A549 treated with Mapracorat at 1 μM for 4 hours (cell line): ENCODE data around the gene FOXJ1. TPM values are rescaled to one million over a fixed set of nuclear protein-coding genes. Genes with fewer than 3 reads are reported as not detected.

Source experiments
- total RNA-seq: library from RNA; stranded (reverse); fragments of 200-300 nt; extraction: Qiagen RNA extraction; gene quantifications from 5 replicates; pipeline ENCODE4 v1.2.3, GENCODE V29; 2022

The FOXJ1 gene
- 0.41 to 0.80 TPM (median 0.70 TPM) in 5 replicates for total RNA-seq

DNA sequence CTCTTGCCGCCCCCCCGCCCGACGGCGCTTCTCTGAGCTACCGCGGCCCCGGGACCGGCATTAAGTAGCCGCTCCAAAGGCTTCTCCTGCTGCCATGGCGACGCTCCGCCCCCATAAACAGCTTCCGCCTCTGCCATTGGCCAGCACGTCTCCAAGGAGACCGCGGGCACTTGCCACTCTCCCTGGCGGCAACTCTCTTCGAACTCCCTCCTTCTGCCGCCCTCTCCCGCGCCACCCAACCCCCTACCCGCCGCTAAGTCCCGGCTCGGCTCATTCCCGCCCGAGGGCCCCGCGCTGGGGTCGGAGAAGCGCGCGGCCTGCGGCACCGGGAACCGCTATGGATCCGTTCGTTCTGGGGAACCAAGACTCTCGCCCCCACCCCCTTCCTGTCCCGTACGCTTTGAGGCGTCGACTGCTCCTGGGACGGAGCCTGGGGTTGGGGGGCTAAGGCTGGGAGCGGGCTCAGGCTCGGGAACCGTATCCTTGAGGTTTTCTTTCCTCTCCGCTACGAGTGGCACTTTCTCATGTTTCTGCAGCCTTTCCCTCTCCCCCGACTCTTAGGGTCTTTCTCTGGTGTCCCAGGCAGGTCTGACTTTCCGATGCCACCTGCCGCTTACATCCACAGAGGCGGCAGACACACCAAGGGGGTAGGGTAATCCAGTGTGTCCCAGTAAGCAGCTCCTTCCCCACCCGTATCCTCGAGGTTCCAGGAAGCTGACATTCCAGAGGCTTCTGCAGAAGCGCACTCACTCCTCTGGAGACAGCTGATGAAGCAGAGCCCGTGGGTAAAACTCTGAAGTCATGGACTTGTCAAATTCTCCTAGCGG, at the start of gene FOXJ1:
FOXJ1 (minus strand) TSS at position 34 of the 827 bp plus-strand sequence. CDS start 850 bp downstream, outside the sequence.

GRCh38 chr17:76103274-76104139, 37.5 kb downstream of the FOXJ1 start, which contains the start of gene EXOC7:
EXOC7 (minus strand) TSS chr17:76103787; CDS start chr17:76103692, 95 bp downstream.

Other genes starting within 250 kb of the FOXJ1 start
- 27.9 to 41.7 TPM (median 38.6 TPM) in 5 replicates for gene TRIM65, start 244.3 kb downstream of the FOXJ1 start, total RNA-seq
- gene MRPL38, start 236.4 kb downstream of the FOXJ1 start, total RNA-seq = 82.5 to 130 TPM (median 123 TPM) in 5 replicates
- 5.1 to 9.4 TPM (median 8.9 TPM) in 5 replicates for gene FBF1, start 200.2 kb downstream of the FOXJ1 start, total RNA-seq
- gene ACOX1, start 162.1 kb downstream of the FOXJ1 start, total RNA-seq = 13.5 to 18.4 TPM (median 16.6 TPM) in 5 replicates
- 20.6 to 26.5 TPM (median 25.5 TPM) in 5 replicates for gene TEN1, start 162.0 kb downstream of the FOXJ1 start, total RNA-seq
- gene CDK3, start 140.4 kb downstream of the FOXJ1 start, total RNA-seq = 4.2 to 6.2 TPM (median 4.7 TPM) in 5 replicates
- 15.7 to 21.0 TPM (median 16.7 TPM) in 5 replicates for gene EVPL, start 113.9 kb downstream of the FOXJ1 start, total RNA-seq
- 76.1 to 80.1 TPM (median 78.6 TPM) in 5 replicates for gene SRP68, start 68.7 kb downstream of the FOXJ1 start, total RNA-seq
- 0.54 to 2.1 TPM (median 1.8 TPM) in 5 replicates for gene GALR2, start 66.5 kb downstream of the FOXJ1 start, total RNA-seq
- 0.10 to 0.36 TPM (median 0.22 TPM) in 5 replicates for gene ZACN, start 62.1 kb downstream of the FOXJ1 start, total RNA-seq
- 53.7 to 67.5 TPM (median 64.7 TPM) in 5 replicates for gene EXOC7, start 37.5 kb downstream of the FOXJ1 start, total RNA-seq
- 6.4 to 9.5 TPM (median 7.3 TPM) in 5 replicates for gene RNF157, start 99.2 kb upstream of the FOXJ1 start, total RNA-seq
- gene UBALD2, start 124.1 kb upstream of the FOXJ1 start, total RNA-seq = 76.2 to 129 TPM (median 117 TPM) in 5 replicates
- 0.45 to 1.5 TPM (median 1.2 TPM) in 5 replicates for gene QRICH2, start 167.0 kb upstream of the FOXJ1 start, total RNA-seq
- 51.1 to 64.4 TPM (median 58.5 TPM) in 5 replicates for gene PRPSAP1, start 212.7 kb upstream of the FOXJ1 start, total RNA-seq
- 35.7 to 54.0 TPM (median 44.8 TPM) in 5 replicates for gene SPHK1, start 243.4 kb upstream of the FOXJ1 start, total RNA-seq